H1 (cell line): Measurements from ENCODE around the gene GPR61. TPM values are rescaled to one million over a fixed set of nuclear protein-coding genes. Genes with fewer than 3 reads are reported as not detected.

Experiments
- CREB1 ChIP-seq: IDR thresholded peaks from 2 replicates; pipeline ENCODE4 v1.6.1; 2012; ENCODE audit warnings: inconsistent platforms
- EP300 ChIP-seq, 2 experiments: IDR thresholded peaks; 1 replicate in 1 of 2; 2 replicates in 1 of 2; pipeline ENCODE4 v1.6.1; 2011 to 2012; ENCODE audit warnings: low read depth in 2 of 2, low read length in 2 of 2, mild to moderate bottlenecking in 2 of 2, borderline replicate concordance in 1 of 2, inconsistent platforms in 1 of 2, moderate library complexity in 1 of 2
- KDM5A ChIP-seq: fragments of 200-600 bp; IDR thresholded peaks from 2 replicates; pipeline ENCODE4 v1.7.1; 2012; ENCODE audit warnings: mild to moderate bottlenecking, low read length, inconsistent platforms, mixed read lengths
- SIN3A ChIP-seq, 2 experiments: IDR thresholded peaks in 1 of 2; conservative IDR thresholded peaks in 1 of 2; 2 replicates each; pipeline ENCODE4 v1.6.1; 2011 to 2012; ENCODE audit warnings: low read length in 2 of 2, improper control_type of control experiment in 1 of 2, low read depth in 1 of 2, mild to moderate bottlenecking in 1 of 2
- TBP ChIP-seq: IDR thresholded peaks from 2 replicates; pipeline ENCODE4 v1.6.1; 2011; ENCODE audit warnings: low read depth, low read length, improper control_type of control experiment
- polyA plus RNA-seq, 7 experiments: library from polyadenylated mRNA; depleted of rRNA in 3 of 7; stranded (reverse) in 5 of 7; unstranded in 2 of 7; fragments of >200 nt in 5 of 7; fragments of 200-250 nt in 2 of 7; gene quantifications; 1 replicate in 5 of 7; 2 replicates in 1 of 7; 4 replicates in 1 of 7; pipeline versions ENCODE4 v1.2.1 to v1.2.3, GENCODE V29; 2011 to 2013; ENCODE audit warnings: missing spikeins in 2 of 7, mixed read lengths in 2 of 7
- total RNA-seq: library from RNA; stranded (reverse); fragmentation: NEBNext Ultra II Directional; extraction: Animal tissue kit (Norgen Biotek cat#: 25700); gene quantifications from 2 replicates; pipeline ENCODE4 v1.2.1, GENCODE V29; 2021

Gene GPR61
- total and polyA plus RNA-seq, 2 of the 8 experiments (the other 6 are each of a cell fraction or from before 2014, with no cell fraction given): 0.41 to 0.53 TPM

DNA sequence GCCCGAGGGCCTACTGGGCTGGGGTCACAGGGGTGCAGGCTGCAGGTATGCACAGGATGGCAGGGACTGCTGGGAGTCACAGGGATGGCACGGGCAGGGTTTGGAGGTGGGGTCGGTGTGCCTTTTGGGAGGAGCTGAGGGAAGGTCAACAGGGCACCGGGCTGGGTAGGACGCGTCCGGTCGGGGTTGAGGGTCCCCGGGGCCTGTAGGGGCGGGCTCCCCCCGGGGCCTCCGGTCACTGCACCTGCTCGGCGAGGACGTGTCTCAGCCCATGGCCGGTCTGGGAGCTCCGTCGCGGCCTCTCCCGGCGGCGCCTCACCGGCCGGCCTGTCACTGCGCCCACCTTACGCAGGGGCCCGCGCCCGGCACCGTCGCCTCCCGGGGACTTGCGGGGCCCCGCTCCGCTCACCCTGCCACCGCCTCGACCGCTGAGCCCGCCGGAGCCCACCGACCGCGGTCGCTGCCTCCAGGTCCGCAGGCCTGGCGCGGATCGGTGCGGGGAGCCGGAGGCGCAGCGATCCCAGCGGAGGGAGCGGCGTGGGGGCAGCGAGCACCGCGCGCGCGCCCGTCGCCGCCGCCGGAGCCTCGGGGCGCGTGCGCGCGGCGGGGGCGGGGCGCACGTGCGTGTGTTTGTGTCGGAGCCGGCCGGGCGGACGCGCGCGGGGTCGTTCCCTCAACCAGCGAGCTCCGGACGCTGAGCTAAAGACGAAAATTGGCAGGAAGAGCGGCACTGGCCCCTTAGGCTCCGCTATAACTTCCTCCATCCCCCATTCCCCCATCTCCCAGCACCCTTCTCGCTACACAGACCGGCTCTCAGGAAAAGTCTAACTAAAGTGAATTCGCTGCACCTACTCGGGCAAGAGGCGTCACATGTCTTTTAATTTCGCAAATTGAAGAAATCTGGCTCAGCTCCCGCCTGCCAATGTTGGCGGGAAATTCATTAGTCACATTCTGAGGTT, 30.2 kb upstream of the GPR61 start, which contains the start of gene AMIGO1 (continued):
- TF ChIP-seq SIN3A (conservative IDR thresholded peaks at IDR 0.05 in 1 of 2, IDR thresholded peaks at IDR 0.05 in 1 of 2; ENCODE audit: low read depth in 1 of 2, low read length in 2 of 2) (peak in 1 of 2 experiments; percentile 57; a peak in 2 of 4 replicates), CREB1 (0 out of 2 replicates have a peak, but pooled peaks have one; percentile 15), TBP (peak; percentile 23; the same call in 1 of the 2 replicates), KDM5A (no peak), EP300 (IDR thresholded peaks at IDR 0.05; ENCODE audit: borderline replicate concordance in 1 of 2, low read depth in 2 of 2, low read length in 2 of 2) (no peak)
- TF ChIP-seq, all 59 proteins: peak for 9
